ENCODE measurements around the gene SYTL2.

Gene SYTL2

DNA sequence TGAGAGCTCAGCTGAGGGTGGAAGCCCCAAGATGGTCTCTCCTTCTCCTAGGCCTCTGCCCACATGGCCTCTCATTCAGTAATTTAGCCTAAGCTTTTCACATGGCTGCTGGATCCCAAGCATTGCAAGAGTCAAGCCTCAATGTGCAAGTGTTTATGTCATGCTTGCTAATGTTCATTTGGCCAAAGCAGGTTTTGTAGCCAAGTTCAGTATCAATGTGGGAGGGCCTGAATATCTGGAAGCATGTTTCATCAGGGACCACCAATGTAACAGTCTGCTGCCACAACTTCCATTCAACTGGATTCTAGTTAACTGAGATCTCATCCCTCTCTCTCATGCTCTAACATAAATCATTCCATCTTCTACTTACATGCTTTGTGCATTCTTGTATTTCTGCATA lies 8.5 kb upstream of the SYTL2 start:
- no peak for DNase-seq
- H3K9me3 ChIP-seq (ENCODE audit: control extremely low read depth in 1 of 5, control insufficient read depth in 4 of 5, insufficient read depth in 2 of 5, low read depth in 1 of 5, low read length in 4 of 5) = no peaks in the 10 kb centered on the region
- no peaks in the 10 kb centered on the region for H3K27me3 ChIP-seq (replicated peaks in 2 of 5; ENCODE audit: control insufficient read depth in 4 of 5, insufficient read depth in 5 of 5, low read length in 4 of 5)
- no peaks in the 10 kb centered on the region for H3K36me3 ChIP-seq (ENCODE audit: control insufficient read depth in 4 of 4, insufficient read depth in 4 of 4, low read length in 3 of 4)
- CTCF ChIA-PET = interaction anchor here (1.1 kb wide), 1 partner anchor 12 kb away, joined by 3 read pairs; no protein-coding TSS in a partner anchor
- H3K4me3 ChIP-seq (ENCODE audit: control insufficient read depth in 1 of 7, extremely low read depth in 1 of 7, insufficient read depth in 4 of 7, low read depth in 2 of 7, low read length in 6 of 7) = no peak overlapping the region
- POLR2A ChIA-PET = no interaction called here
- no peak overlapping the region for H3K27ac ChIP-seq (ENCODE audit: insufficient read depth in 1 of 2, low read depth in 1 of 2, low read length in 2 of 2, poor library complexity in 1 of 2, severe bottlenecking in 2 of 2)
- H3K4me1 ChIP-seq (ENCODE audit: control extremely low read depth in 1 of 4, control insufficient read depth in 4 of 4, insufficient read depth in 4 of 4, low read length in 3 of 4) = peaks cover 0 to 11% (median 4%) of the 10 kb centered on the region in 4 experiments

DNA sequence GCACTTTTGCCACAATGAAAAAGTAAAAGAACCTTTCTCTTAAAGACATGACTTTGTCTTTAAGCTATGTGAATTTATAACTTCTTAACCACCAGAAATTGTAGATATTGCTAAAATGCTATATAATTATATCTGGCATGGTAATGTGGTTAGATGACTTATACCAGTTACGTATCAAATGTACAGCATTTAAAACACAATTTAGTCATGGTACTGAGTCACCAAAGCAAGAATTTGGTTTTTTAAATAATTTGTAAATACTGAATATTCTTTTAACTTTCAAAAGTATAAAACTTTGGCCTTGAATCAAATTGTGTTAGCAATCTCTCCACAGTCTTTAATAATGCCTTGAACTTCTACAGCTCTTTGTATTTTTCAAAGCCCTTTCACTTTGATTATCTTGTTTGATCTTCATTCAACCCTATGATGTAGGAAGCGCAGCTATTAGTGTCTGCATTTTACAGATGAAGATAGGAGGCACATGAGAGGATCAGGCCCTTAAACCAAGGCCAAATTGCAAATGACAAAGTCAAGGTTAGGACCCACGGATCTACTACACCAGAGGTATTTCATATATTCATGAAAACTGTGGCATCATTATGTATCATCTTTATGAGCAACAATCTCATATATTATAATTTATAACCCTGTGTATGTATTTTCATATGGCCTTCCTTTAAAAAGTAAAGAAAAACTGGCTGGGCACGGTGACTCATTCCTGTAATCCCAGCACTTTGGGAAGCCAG lies 4.4 kb upstream of the SYTL2 start:
- H3K4me3 ChIP-seq (ENCODE audit: control insufficient read depth in 1 of 7, extremely low read depth in 1 of 7, insufficient read depth in 4 of 7, low read depth in 2 of 7, low read length in 6 of 7) = no peak overlapping the region
- H3K4me1 ChIP-seq (ENCODE audit: control extremely low read depth in 1 of 4, control insufficient read depth in 4 of 4, insufficient read depth in 4 of 4, low read length in 3 of 4) = peaks cover under 1 to 13% (median 11%) of the 10 kb centered on the region in 4 experiments
- no peak for DNase-seq
- no peak overlapping the region for H3K27ac ChIP-seq (ENCODE audit: insufficient read depth in 1 of 2, low read depth in 1 of 2, low read length in 2 of 2, poor library complexity in 1 of 2, severe bottlenecking in 2 of 2)
- peaks cover 0 to 4% (median 0%) of the 10 kb centered on the region in 5 experiments for H3K27me3 ChIP-seq (replicated peaks in 2 of 5; ENCODE audit: control insufficient read depth in 4 of 5, insufficient read depth in 5 of 5, low read length in 4 of 5)
- no peaks in the 10 kb centered on the region for H3K36me3 ChIP-seq (ENCODE audit: control insufficient read depth in 4 of 4, insufficient read depth in 4 of 4, low read length in 3 of 4)
- 88% methylated on average over 1 of the region's 4 CpGs for WGBS (ENCODE audit: insufficient coverage)
- CTCF ChIA-PET = interaction anchor here (1.0 to 1.4 kb wide), 3 partner anchors 10 to 124 kb away, joined by 3 read pairs; no protein-coding TSS in a partner anchor
- no peaks in the 10 kb centered on the region for H3K9me3 ChIP-seq (ENCODE audit: control extremely low read depth in 1 of 5, control insufficient read depth in 4 of 5, insufficient read depth in 2 of 5, low read depth in 1 of 5, low read length in 4 of 5)
- POLR2A ChIA-PET = no interaction called here

DNA sequence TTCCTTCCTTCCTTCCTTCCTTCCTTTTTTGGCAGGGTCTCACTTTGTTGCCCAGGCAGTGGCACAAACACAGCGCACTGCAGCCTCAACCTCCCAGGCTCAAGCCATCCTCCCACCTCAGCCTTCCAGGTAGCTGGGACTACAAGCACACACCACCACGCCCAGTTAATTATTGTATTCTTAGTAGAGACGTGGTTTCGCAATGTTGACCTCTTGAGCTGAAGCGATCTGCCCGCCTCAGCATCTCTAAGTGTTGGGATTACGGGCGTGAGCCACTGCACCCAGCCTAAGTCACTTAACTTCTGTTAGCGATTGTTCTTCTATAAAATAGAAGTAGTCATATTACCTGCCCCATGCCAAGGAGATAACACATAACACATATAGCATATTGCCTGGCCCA lies 2.8 kb upstream of the SYTL2 start:
- peaks cover 0 to 4% (median 0%) of the 10 kb centered on the region in 5 experiments for H3K27me3 ChIP-seq (replicated peaks in 2 of 5; ENCODE audit: control insufficient read depth in 4 of 5, insufficient read depth in 5 of 5, low read length in 4 of 5)
- peaks cover 3 to 21% (median 19%) of the 10 kb centered on the region in 4 experiments for H3K4me1 ChIP-seq (ENCODE audit: control extremely low read depth in 1 of 4, control insufficient read depth in 4 of 4, insufficient read depth in 4 of 4, low read length in 3 of 4)
- no peaks in the 10 kb centered on the region for H3K36me3 ChIP-seq (ENCODE audit: control insufficient read depth in 4 of 4, insufficient read depth in 4 of 4, low read length in 3 of 4)
- ChIA-PET CTCF (interaction anchor here (0.9 to 1.9 kb wide), 3 partner anchors 12 to 123 kb away, joined by 3 to 4 read pairs (median 4); no protein-coding TSS in a partner anchor), POLR2A (no interaction called here)
- DNase-seq = no peak
- no peak overlapping the region for H3K4me3 ChIP-seq (ENCODE audit: control insufficient read depth in 1 of 7, extremely low read depth in 1 of 7, insufficient read depth in 4 of 7, low read depth in 2 of 7, low read length in 6 of 7)
- H3K9me3 ChIP-seq (ENCODE audit: control extremely low read depth in 1 of 5, control insufficient read depth in 4 of 5, insufficient read depth in 2 of 5, low read depth in 1 of 5, low read length in 4 of 5) = no peaks in the 10 kb centered on the region
- WGBS (ENCODE audit: insufficient coverage) = 100% methylated on average over 1 of the region's 9 CpGs
- H3K27ac ChIP-seq (ENCODE audit: insufficient read depth in 1 of 2, low read depth in 1 of 2, low read length in 2 of 2, poor library complexity in 1 of 2, severe bottlenecking in 2 of 2) = no peak overlapping the region

DNA sequence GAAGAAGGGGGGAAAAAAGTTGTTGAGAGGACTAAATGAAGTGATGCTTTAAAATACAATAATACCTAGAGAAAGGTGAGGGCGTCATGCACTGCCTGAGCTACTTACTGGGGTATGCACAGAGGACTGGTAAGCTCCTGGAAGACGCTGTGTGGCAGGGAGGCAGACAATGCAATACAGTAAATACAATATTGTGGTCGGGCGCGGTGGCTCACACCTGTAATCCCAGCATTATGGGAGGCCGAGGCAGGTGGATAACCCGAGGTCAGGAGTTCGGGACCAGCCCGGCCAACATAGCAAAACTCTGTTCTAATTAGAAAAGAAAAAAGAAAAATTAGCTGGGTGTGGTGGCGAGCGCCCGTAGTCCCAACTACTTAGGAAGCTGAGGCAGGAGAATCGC lies 683 bp upstream of the SYTL2 start:
- WGBS (ENCODE audit: insufficient coverage) = 77% methylated on average over 13 of the region's 13 CpGs
- H3K4me1 ChIP-seq (ENCODE audit: control extremely low read depth in 1 of 4, control insufficient read depth in 4 of 4, insufficient read depth in 4 of 4, low read length in 3 of 4) = peaks cover 3 to 21% (median 19%) of the 10 kb centered on the region in 4 experiments
- POLR2A ChIA-PET = no interaction called here
- CTCF ChIA-PET = interaction anchor here (1.2 kb wide), 1 partner anchor 13 kb away, joined by 3 read pairs; no protein-coding TSS in a partner anchor
- H3K9me3 ChIP-seq (ENCODE audit: control extremely low read depth in 1 of 5, control insufficient read depth in 4 of 5, insufficient read depth in 2 of 5, low read depth in 1 of 5, low read length in 4 of 5) = no peaks in the 10 kb centered on the region
- no peak overlapping the region for H3K27ac ChIP-seq (ENCODE audit: insufficient read depth in 1 of 2, low read depth in 1 of 2, low read length in 2 of 2, poor library complexity in 1 of 2, severe bottlenecking in 2 of 2)
- no peak for DNase-seq
- H3K27me3 ChIP-seq (replicated peaks in 2 of 5; ENCODE audit: control insufficient read depth in 4 of 5, insufficient read depth in 5 of 5, low read length in 4 of 5) = peaks cover 0 to 4% (median 0%) of the 10 kb centered on the region in 5 experiments
- H3K36me3 ChIP-seq (ENCODE audit: control insufficient read depth in 4 of 4, insufficient read depth in 4 of 4, low read length in 3 of 4) = no peaks in the 10 kb centered on the region
- H3K4me3 ChIP-seq (ENCODE audit: control insufficient read depth in 1 of 7, extremely low read depth in 1 of 7, insufficient read depth in 4 of 7, low read depth in 2 of 7, low read length in 6 of 7) = peak overlapping the region in 5 of 7 experiments; percentile 48 to 81 (median 70)

DNA sequence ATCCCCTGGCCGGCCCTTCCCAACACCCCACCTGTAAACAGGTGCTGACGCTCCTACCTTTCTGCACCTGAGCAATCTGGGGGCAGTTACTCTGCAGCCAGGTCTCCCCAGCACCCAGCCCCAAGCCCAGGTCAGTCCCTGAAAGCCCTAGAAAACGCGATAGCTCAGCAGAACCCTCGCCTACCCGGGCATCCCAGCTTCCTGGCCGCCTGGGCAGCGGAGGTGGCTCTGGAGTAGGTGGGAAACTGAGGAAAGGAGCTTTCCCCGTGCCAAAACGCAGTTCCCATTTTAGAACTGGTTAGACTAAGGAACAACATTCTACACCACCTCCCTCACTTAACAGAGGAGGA lies 445 bp downstream of the SYTL2 start:
- H3K9me3 ChIP-seq (ENCODE audit: control extremely low read depth in 1 of 5, control insufficient read depth in 4 of 5, insufficient read depth in 2 of 5, low read depth in 1 of 5, low read length in 4 of 5) = no peaks in the 10 kb centered on the region
- peaks cover 0 to 4% (median 0%) of the 10 kb centered on the region in 5 experiments for H3K27me3 ChIP-seq (replicated peaks in 2 of 5; ENCODE audit: control insufficient read depth in 4 of 5, insufficient read depth in 5 of 5, low read length in 4 of 5)
- WGBS (ENCODE audit: insufficient coverage) = 4% methylated on average over 7 of the region's 10 CpGs
- H3K4me1 ChIP-seq (ENCODE audit: control extremely low read depth in 1 of 4, control insufficient read depth in 4 of 4, insufficient read depth in 4 of 4, low read length in 3 of 4) = peaks cover 3 to 21% (median 19%) of the 10 kb centered on the region in 4 experiments
- no peak for DNase-seq
- H3K36me3 ChIP-seq (ENCODE audit: control insufficient read depth in 4 of 4, insufficient read depth in 4 of 4, low read length in 3 of 4) = no peaks in the 10 kb centered on the region
- CTCF ChIA-PET = interaction anchor here (0.8 to 2.2 kb wide), 9 partner anchors 9 to 116 kb away, joined by 3 to 9 read pairs (median 4); no protein-coding TSS in a partner anchor
- H3K27ac ChIP-seq (ENCODE audit: insufficient read depth in 1 of 2, low read depth in 1 of 2, low read length in 2 of 2, poor library complexity in 1 of 2, severe bottlenecking in 2 of 2) = no peak overlapping the region
- peak overlapping the region; percentile 54 to 81 (median 66) for H3K4me3 ChIP-seq (ENCODE audit: control insufficient read depth in 1 of 7, extremely low read depth in 1 of 7, insufficient read depth in 4 of 7, low read depth in 2 of 7, low read length in 6 of 7)
- POLR2A ChIA-PET = no interaction called here

DNA sequence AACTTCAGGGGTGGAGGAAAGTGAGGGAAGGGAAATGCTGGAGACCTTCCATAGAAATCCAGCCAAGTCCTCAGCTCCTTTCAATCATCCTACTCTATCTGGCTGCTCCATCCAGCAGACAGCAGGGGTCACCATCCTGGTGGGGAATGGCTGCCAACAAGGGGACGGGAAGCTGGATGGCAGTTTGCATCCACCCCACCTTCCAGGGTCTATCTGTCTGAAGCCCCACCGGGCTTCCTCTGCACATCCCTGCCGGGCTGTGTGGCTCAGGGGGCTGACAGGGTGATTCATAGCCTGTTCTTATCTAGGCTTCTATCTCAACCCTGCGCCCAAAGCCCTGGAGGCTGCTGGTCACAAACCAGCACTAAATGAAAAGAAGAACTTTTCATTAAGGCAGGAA lies 1.1 kb downstream of the SYTL2 start:
- ChIA-PET POLR2A (no interaction called here), CTCF (interaction anchor here (0.8 to 2.2 kb wide), 10 partner anchors 9 to 117 kb away, joined by 3 to 9 read pairs (median 4); no protein-coding TSS in a partner anchor)
- Histone ChIP-seq H3K9me3 (ENCODE audit: control extremely low read depth in 1 of 5, control insufficient read depth in 4 of 5, insufficient read depth in 2 of 5, low read depth in 1 of 5, low read length in 4 of 5) (no peaks in the 10 kb centered on the region), H3K4me1 (ENCODE audit: control extremely low read depth in 1 of 4, control insufficient read depth in 4 of 4, insufficient read depth in 4 of 4, low read length in 3 of 4) (peaks cover 3 to 21% (median 19%) of the 10 kb centered on the region in 4 experiments), H3K4me3 (ENCODE audit: control insufficient read depth in 1 of 7, extremely low read depth in 1 of 7, insufficient read depth in 4 of 7, low read depth in 2 of 7, low read length in 6 of 7) (peak overlapping the region in 6 of 7 experiments; percentile 61 to 81 (median 68)), H3K27ac (ENCODE audit: insufficient read depth in 1 of 2, low read depth in 1 of 2, low read length in 2 of 2, poor library complexity in 1 of 2, severe bottlenecking in 2 of 2) (no peak overlapping the region), H3K27me3 (replicated peaks in 2 of 5; ENCODE audit: control insufficient read depth in 4 of 5, insufficient read depth in 5 of 5, low read length in 4 of 5) (peaks cover 0 to 4% (median 0%) of the 10 kb centered on the region in 5 experiments), H3K36me3 (ENCODE audit: control insufficient read depth in 4 of 4, insufficient read depth in 4 of 4, low read length in 3 of 4) (no peaks in the 10 kb centered on the region)
- peak; percentile 31 to 79 (median 73) for DNase-seq
- 4% methylated on average over 3 of the region's 4 CpGs for WGBS (ENCODE audit: insufficient coverage)

DNA sequence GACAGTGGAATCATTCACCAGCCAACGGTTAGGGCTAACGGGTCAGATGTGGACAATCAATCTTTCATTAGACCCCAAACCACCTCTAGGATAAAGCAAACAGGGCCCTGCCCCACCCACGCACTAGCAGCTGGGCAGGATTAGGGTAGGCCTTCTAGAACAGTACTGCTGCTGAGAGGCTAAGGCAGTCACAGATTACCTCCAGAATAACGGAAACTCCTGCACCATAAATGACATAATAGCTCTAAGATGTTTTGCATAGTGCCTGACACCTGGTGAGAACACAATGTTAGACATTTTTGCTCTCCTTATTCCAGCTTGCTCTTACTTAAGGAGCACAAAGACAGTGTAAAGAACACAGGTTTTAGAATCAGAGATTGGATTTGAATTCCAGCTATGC lies 1.8 kb downstream of the SYTL2 start:
- H3K27ac ChIP-seq (ENCODE audit: insufficient read depth in 1 of 2, low read depth in 1 of 2, low read length in 2 of 2, poor library complexity in 1 of 2, severe bottlenecking in 2 of 2) = no peak overlapping the region
- peaks cover 0 to 4% (median 0%) of the 10 kb centered on the region in 5 experiments for H3K27me3 ChIP-seq (replicated peaks in 2 of 5; ENCODE audit: control insufficient read depth in 4 of 5, insufficient read depth in 5 of 5, low read length in 4 of 5)
- no peaks in the 10 kb centered on the region for H3K36me3 ChIP-seq (ENCODE audit: control insufficient read depth in 4 of 4, insufficient read depth in 4 of 4, low read length in 3 of 4)
- 96% methylated on average over 4 of the region's 4 CpGs for WGBS (ENCODE audit: insufficient coverage)
- DNase-seq = no peak
- H3K4me1 ChIP-seq (ENCODE audit: control extremely low read depth in 1 of 4, control insufficient read depth in 4 of 4, insufficient read depth in 4 of 4, low read length in 3 of 4) = peaks cover 3 to 21% (median 19%) of the 10 kb centered on the region in 4 experiments
- H3K9me3 ChIP-seq (ENCODE audit: control extremely low read depth in 1 of 5, control insufficient read depth in 4 of 5, insufficient read depth in 2 of 5, low read depth in 1 of 5, low read length in 4 of 5) = no peaks in the 10 kb centered on the region
- ChIA-PET CTCF (interaction anchor here (0.8 to 2.2 kb wide), 7 partner anchors 8 to 116 kb away, joined by 3 to 9 read pairs (median 4); no protein-coding TSS in a partner anchor), POLR2A (no interaction called here)
- no peak overlapping the region for H3K4me3 ChIP-seq (ENCODE audit: control insufficient read depth in 1 of 7, extremely low read depth in 1 of 7, insufficient read depth in 4 of 7, low read depth in 2 of 7, low read length in 6 of 7)

All from common myeloid progenitor, CD34-positive (primary cell).